Keratinocyte (primary cell): ENCODE results near the gene OR4L1. TPM values are rescaled to one million over a fixed set of nuclear protein-coding genes. Genes with fewer than 3 reads are reported as not detected.

Experiments used
- DNase-seq: peaks from one replicate; pipeline ENCODE4 v3.0.0-alpha.2; 2011; ENCODE audit warnings: low read depth, missing footprints, low spot score
- FAIRE-seq: peaks from 2 replicates; lab custom pipeline; 2011; peaks lifted over from hg19 to GRCh38; lab: Jason Lieb, UNC
- H2AFZ ChIP-seq: 2 replicates; pipeline ENCODE4 v1.6.0; 2012; ENCODE audit warnings: low read length, control low read depth, inconsistent platforms; ENCODE audit not compliant: control insufficient read depth
- H3K27ac ChIP-seq: 2 replicates; pipeline ENCODE4 v1.5.1; 2011; ENCODE audit warnings: low read length; ENCODE audit not compliant: control insufficient read depth, insufficient read depth
- H3K27me3 ChIP-seq: 3 replicates; pipeline ENCODE4 v1.6.0; 2011; ENCODE audit warnings: low read length; ENCODE audit not compliant: control insufficient read depth, insufficient read depth; ENCODE audit errors: extremely low read depth
- H3K36me3 ChIP-seq, 2 experiments: 2 replicates in 1 of 2; 3 replicates in 1 of 2; pipeline ENCODE4 v1.5.1; 2011; ENCODE audit warnings: low read length in 2 of 2, mild to moderate bottlenecking in 1 of 2; ENCODE audit not compliant: control insufficient read depth in 2 of 2, insufficient read depth in 2 of 2; ENCODE audit errors: extremely low read depth in 1 of 2
- H3K4me1 ChIP-seq: 3 replicates; pipeline ENCODE4 v1.5.1; 2011; ENCODE audit warnings: low read length; ENCODE audit not compliant: control insufficient read depth, insufficient read depth; ENCODE audit errors: extremely low read depth
- H3K4me2 ChIP-seq: 3 replicates; pipeline ENCODE4 v1.6.0; 2011; ENCODE audit warnings: low read depth, low read length; ENCODE audit not compliant: control insufficient read depth, insufficient read depth; ENCODE audit errors: extremely low read depth
- H3K4me3 ChIP-seq, 3 experiments: fragments of 200-600 bp in 1 of 3; sonication (generic) in 1 of 3; 2 replicates in 2 of 3; 3 replicates in 1 of 3; pipeline ENCODE4 v1.5.1; 2011 to 2016; ENCODE audit warnings: low read length in 3 of 3, mild to moderate bottlenecking in 3 of 3, control low read depth in 2 of 3, inconsistent platforms in 1 of 3, low read depth in 1 of 3, mixed read lengths in 1 of 3, mixed run types in 1 of 3, moderate library complexity in 1 of 3; ENCODE audit not compliant: control insufficient read depth in 2 of 3, insufficient read depth in 2 of 3; ENCODE audit errors: extremely low read depth in 1 of 3
- H3K79me2 ChIP-seq: 2 replicates; pipeline ENCODE4 v1.6.0; 2012; ENCODE audit warnings: low read length; ENCODE audit not compliant: control insufficient read depth, insufficient read depth
- H3K9ac ChIP-seq: 3 replicates; pipeline ENCODE4 v1.6.0; 2011; ENCODE audit warnings: low read length; ENCODE audit not compliant: control insufficient read depth, insufficient read depth; ENCODE audit errors: extremely low read depth
- H3K9me1 ChIP-seq: 3 replicates; pipeline ENCODE4 v1.6.0; 2011; ENCODE audit warnings: low read length; ENCODE audit not compliant: control insufficient read depth, insufficient read depth; ENCODE audit errors: extremely low read depth
- H3K9me3 ChIP-seq: 2 replicates; pipeline ENCODE4 v1.5.1; 2012; ENCODE audit warnings: low read depth, low read length; ENCODE audit not compliant: control insufficient read depth
- H4K20me1 ChIP-seq: 3 replicates; pipeline ENCODE4 v1.6.0; 2011; ENCODE audit warnings: low read length; ENCODE audit not compliant: control insufficient read depth, insufficient read depth; ENCODE audit errors: extremely low read depth
- CTCF ChIP-seq, 3 experiments: IDR thresholded peaks in 1 of 3; conservative IDR thresholded peaks in 1 of 3; optimal IDR thresholded peaks in 1 of 3; 2 replicates in 2 of 3; 3 replicates in 1 of 3; pipeline versions ENCODE3 to v1.5.1; 2011; ENCODE audit warnings: low read length in 3 of 3, mild to moderate bottlenecking in 3 of 3, moderate library complexity in 2 of 3, control low read depth in 1 of 3, inconsistent platforms in 1 of 3; ENCODE audit not compliant: insufficient read depth in 2 of 3; ENCODE audit errors: extremely low read depth in 1 of 3
- EZH2 ChIP-seq: IDR thresholded peaks from one replicate; pipeline ENCODE4 v1.6.1; 2012; ENCODE audit warnings: inconsistent platforms, mild to moderate bottlenecking, low read length, moderate library complexity
- dilution Hi-C: fragments of 300-500 bp; cut with MboI; formaldehyde crosslinking; loops from one replicate; pipeline ENCODE4 v1.7.0; 2020; ENCODE audit warnings: low sequenced_read_pairs; ENCODE audit not compliant: extremely low pct_ligation_motif_present
- polyA plus RNA-seq, 5 experiments: library from polyadenylated mRNA; depleted of rRNA in 3 of 5; stranded (reverse) in 3 of 5; stranded (forward) in 1 of 5; unstranded in 1 of 5; fragments of >200 nt; gene quantifications; 1 replicate in 1 of 5; 2 replicates in 3 of 5; 3 replicates in 1 of 5; pipeline versions ENCODE4 v1.2.1 to v1.2.3, GENCODE V29; 2011 to 2012; ENCODE audit warnings: missing spikeins in 2 of 5, low read depth in 1 of 5, low replicate concordance in 1 of 5

OR4L1 gene
- polyA plus RNA-seq, 1 donor (not counting 4 experiments of a cell fraction or from before 2014, with no cell fraction given): not detected

GRCh38 chr14:20048202-20048601 lies 11.6 kb upstream of the OR4L1 start:
- Histone ChIP-seq H3K9ac (no peak overlapping the region), H3K9me1 (no peaks in the 10 kb centered on the region), H3K4me1 (no peaks in the 10 kb centered on the region), H2AFZ (no peak overlapping the region), H3K79me2 (no peaks in the 10 kb centered on the region), H3K4me2 (no peak overlapping the region), H4K20me1 (no peaks in the 10 kb centered on the region), H3K4me3 (no peak overlapping the region), H3K36me3 (no peaks in the 10 kb centered on the region), H3K27me3 (no peaks in the 10 kb centered on the region), H3K27ac (no peak overlapping the region), H3K9me3 (no peaks in the 10 kb centered on the region)
- dilution Hi-C loops: no loop called here
- no peak for TF ChIP-seq EZH2
- TF ChIP-seq CTCF (optimal IDR thresholded peaks at IDR 0.05 in 1 of 3, IDR thresholded peaks at IDR 0.05 in 1 of 3, conservative IDR thresholded peaks at IDR 0.05 in 1 of 3; ENCODE audit: extremely low read depth in 1 of 3, insufficient read depth in 2 of 3, low read length in 3 of 3): no peak
- no peak for DNase-seq
- no peak for FAIRE-seq

GRCh38 chr14:20092050-20092449 lies 32.2 kb downstream of the OR4L1 start:
- DNase-seq (no peak), FAIRE-seq (no peak)
- Histone ChIP-seq H3K79me2 (no peaks in the 10 kb centered on the region), H3K27me3 (no peaks in the 10 kb centered on the region), H3K4me1 (no peaks in the 10 kb centered on the region), H3K4me2 (no peak overlapping the region), H2AFZ (no peak overlapping the region), H3K9me1 (no peaks in the 10 kb centered on the region), H3K9me3 (no peaks in the 10 kb centered on the region), H4K20me1 (no peaks in the 10 kb centered on the region), H3K4me3 (no peak overlapping the region), H3K36me3 (no peaks in the 10 kb centered on the region), H3K27ac (no peak overlapping the region), H3K9ac (no peak overlapping the region)
- TF ChIP-seq EZH2: no peak
- TF ChIP-seq CTCF (optimal IDR thresholded peaks at IDR 0.05 in 1 of 3, IDR thresholded peaks at IDR 0.05 in 1 of 3, conservative IDR thresholded peaks at IDR 0.05 in 1 of 3; ENCODE audit: extremely low read depth in 1 of 3, insufficient read depth in 2 of 3, low read length in 3 of 3): no peak
- dilution Hi-C loops: no loop called here
